Keratinocyte (primary cell): Measurements from ENCODE around the gene DCUN1D2. TPM values are rescaled to one million over a fixed set of nuclear protein-coding genes. Genes with fewer than 3 reads are reported as not detected.
"Not testable (repeated sequence)": the region's sequence is repeated elsewhere in the genome, so short reads cannot be mapped to it uniquely, and the experiment has no call there.

Experiments used
- DNase-seq: peaks from one replicate; pipeline ENCODE4 v3.0.0-alpha.2; 2011; ENCODE audit warnings: low read depth, missing footprints, low spot score
- FAIRE-seq: peaks from 2 replicates; lab custom pipeline; 2011; peaks lifted over from hg19 to GRCh38; lab: Jason Lieb, UNC
- H2AFZ ChIP-seq: 2 replicates; pipeline ENCODE4 v1.6.0; 2012; ENCODE audit warnings: low read length, control low read depth, inconsistent platforms; ENCODE audit not compliant: control insufficient read depth
- H3K27ac ChIP-seq: 2 replicates; pipeline ENCODE4 v1.5.1; 2011; ENCODE audit warnings: low read length; ENCODE audit not compliant: control insufficient read depth, insufficient read depth
- H3K27me3 ChIP-seq: 3 replicates; pipeline ENCODE4 v1.6.0; 2011; ENCODE audit warnings: low read length; ENCODE audit not compliant: control insufficient read depth, insufficient read depth; ENCODE audit errors: extremely low read depth
- H3K36me3 ChIP-seq, 2 experiments: 2 replicates in 1 of 2; 3 replicates in 1 of 2; pipeline ENCODE4 v1.5.1; 2011; ENCODE audit warnings: low read length in 2 of 2, mild to moderate bottlenecking in 1 of 2; ENCODE audit not compliant: control insufficient read depth in 2 of 2, insufficient read depth in 2 of 2; ENCODE audit errors: extremely low read depth in 1 of 2
- H3K4me1 ChIP-seq: 3 replicates; pipeline ENCODE4 v1.5.1; 2011; ENCODE audit warnings: low read length; ENCODE audit not compliant: control insufficient read depth, insufficient read depth; ENCODE audit errors: extremely low read depth
- H3K4me2 ChIP-seq: 3 replicates; pipeline ENCODE4 v1.6.0; 2011; ENCODE audit warnings: low read depth, low read length; ENCODE audit not compliant: control insufficient read depth, insufficient read depth; ENCODE audit errors: extremely low read depth
- H3K4me3 ChIP-seq, 3 experiments: fragments of 200-600 bp in 1 of 3; sonication (generic) in 1 of 3; 2 replicates in 2 of 3; 3 replicates in 1 of 3; pipeline ENCODE4 v1.5.1; 2011 to 2016; ENCODE audit warnings: low read length in 3 of 3, mild to moderate bottlenecking in 3 of 3, control low read depth in 2 of 3, inconsistent platforms in 1 of 3, low read depth in 1 of 3, mixed read lengths in 1 of 3, mixed run types in 1 of 3, moderate library complexity in 1 of 3; ENCODE audit not compliant: control insufficient read depth in 2 of 3, insufficient read depth in 2 of 3; ENCODE audit errors: extremely low read depth in 1 of 3
- H3K79me2 ChIP-seq: 2 replicates; pipeline ENCODE4 v1.6.0; 2012; ENCODE audit warnings: low read length; ENCODE audit not compliant: control insufficient read depth, insufficient read depth
- H3K9ac ChIP-seq: 3 replicates; pipeline ENCODE4 v1.6.0; 2011; ENCODE audit warnings: low read length; ENCODE audit not compliant: control insufficient read depth, insufficient read depth; ENCODE audit errors: extremely low read depth
- H3K9me1 ChIP-seq: 3 replicates; pipeline ENCODE4 v1.6.0; 2011; ENCODE audit warnings: low read length; ENCODE audit not compliant: control insufficient read depth, insufficient read depth; ENCODE audit errors: extremely low read depth
- H3K9me3 ChIP-seq: 2 replicates; pipeline ENCODE4 v1.5.1; 2012; ENCODE audit warnings: low read depth, low read length; ENCODE audit not compliant: control insufficient read depth
- H4K20me1 ChIP-seq: 3 replicates; pipeline ENCODE4 v1.6.0; 2011; ENCODE audit warnings: low read length; ENCODE audit not compliant: control insufficient read depth, insufficient read depth; ENCODE audit errors: extremely low read depth
- EZH2 ChIP-seq: IDR thresholded peaks from one replicate; pipeline ENCODE4 v1.6.1; 2012; ENCODE audit warnings: inconsistent platforms, mild to moderate bottlenecking, low read length, moderate library complexity
- dilution Hi-C: fragments of 300-500 bp; cut with MboI; formaldehyde crosslinking; loops from one replicate; pipeline ENCODE4 v1.7.0; 2020; ENCODE audit warnings: low sequenced_read_pairs; ENCODE audit not compliant: extremely low pct_ligation_motif_present
- polyA plus RNA-seq, 5 experiments: library from polyadenylated mRNA; depleted of rRNA in 3 of 5; stranded (reverse) in 3 of 5; stranded (forward) in 1 of 5; unstranded in 1 of 5; fragments of >200 nt; gene quantifications; 1 replicate in 1 of 5; 2 replicates in 3 of 5; 3 replicates in 1 of 5; pipeline versions ENCODE4 v1.2.1 to v1.2.3, GENCODE V29; 2011 to 2012; ENCODE audit warnings: missing spikeins in 2 of 5, low read depth in 1 of 5, low replicate concordance in 1 of 5
- TF ChIP-seq, protein P1 (sequence below), 3 experiments: IDR thresholded peaks in 1 of 3; conservative IDR thresholded peaks in 1 of 3; optimal IDR thresholded peaks in 1 of 3; 2 replicates in 2 of 3; 3 replicates in 1 of 3; pipeline versions ENCODE3 to v1.5.1; 2011; ENCODE audit warnings: low read length in 3 of 3, mild to moderate bottlenecking in 3 of 3, moderate library complexity in 2 of 3, control low read depth in 1 of 3, inconsistent platforms in 1 of 3; ENCODE audit not compliant: insufficient read depth in 2 of 3; ENCODE audit errors: extremely low read depth in 1 of 3

The DCUN1D2 gene
- polyA plus RNA-seq, 1 donor (not counting 4 experiments of a cell fraction or from before 2014, with no cell fraction given), result 9.1 TPM

DNA sequence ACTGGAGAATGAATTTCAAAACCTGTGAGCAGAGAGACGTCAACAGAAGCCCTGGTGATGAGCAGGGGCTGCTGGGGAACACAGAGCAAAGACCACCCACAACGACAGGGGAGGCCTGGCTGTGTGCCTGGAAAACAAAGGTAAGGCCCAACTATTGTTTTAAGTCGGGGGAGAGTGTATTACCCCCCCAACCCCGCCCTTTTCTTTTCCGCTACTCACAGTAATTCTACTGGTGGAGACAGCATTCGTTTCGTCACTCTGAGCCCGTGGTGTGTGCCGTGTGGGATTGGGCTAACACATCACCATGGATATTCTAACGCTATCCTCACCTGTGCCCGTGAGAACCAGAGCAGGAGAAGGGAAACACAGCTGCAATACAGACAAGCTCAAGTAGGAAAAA is 18.7 kb downstream of the DCUN1D2 start:
- DNase-seq (no peak), FAIRE-seq (no peak)
- Histone ChIP-seq H3K4me1 (no peaks in the 10 kb centered on the region), H3K36me3 (peaks cover 18 to 20% of the 10 kb centered on the region in 2 experiments), H2AFZ (no peak overlapping the region), H3K9me1 (no peaks in the 10 kb centered on the region), H3K79me2 (no peaks in the 10 kb centered on the region), H4K20me1 (no peaks in the 10 kb centered on the region), H3K27ac (no peak overlapping the region), H3K27me3 (no peaks in the 10 kb centered on the region), H3K9ac (no peak overlapping the region), H3K9me3 (no peaks in the 10 kb centered on the region), H3K4me2 (no peak overlapping the region), H3K4me3 (no peak overlapping the region)
- dilution Hi-C loops, result no loop called here
- TF ChIP-seq EZH2, result no peak
- TF ChIP-seq, protein P1, sequence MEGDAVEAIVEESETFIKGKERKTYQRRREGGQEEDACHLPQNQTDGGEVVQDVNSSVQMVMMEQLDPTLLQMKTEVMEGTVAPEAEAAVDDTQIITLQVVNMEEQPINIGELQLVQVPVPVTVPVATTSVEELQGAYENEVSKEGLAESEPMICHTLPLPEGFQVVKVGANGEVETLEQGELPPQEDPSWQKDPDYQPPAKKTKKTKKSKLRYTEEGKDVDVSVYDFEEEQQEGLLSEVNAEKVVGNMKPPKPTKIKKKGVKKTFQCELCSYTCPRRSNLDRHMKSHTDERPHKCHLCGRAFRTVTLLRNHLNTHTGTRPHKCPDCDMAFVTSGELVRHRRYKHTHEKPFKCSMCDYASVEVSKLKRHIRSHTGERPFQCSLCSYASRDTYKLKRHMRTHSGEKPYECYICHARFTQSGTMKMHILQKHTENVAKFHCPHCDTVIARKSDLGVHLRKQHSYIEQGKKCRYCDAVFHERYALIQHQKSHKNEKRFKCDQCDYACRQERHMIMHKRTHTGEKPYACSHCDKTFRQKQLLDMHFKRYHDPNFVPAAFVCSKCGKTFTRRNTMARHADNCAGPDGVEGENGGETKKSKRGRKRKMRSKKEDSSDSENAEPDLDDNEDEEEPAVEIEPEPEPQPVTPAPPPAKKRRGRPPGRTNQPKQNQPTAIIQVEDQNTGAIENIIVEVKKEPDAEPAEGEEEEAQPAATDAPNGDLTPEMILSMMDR (optimal IDR thresholded peaks at IDR 0.05 in 1 of 3, IDR thresholded peaks at IDR 0.05 in 1 of 3, conservative IDR thresholded peaks at IDR 0.05 in 1 of 3; ENCODE audit: extremely low read depth in 1 of 3, insufficient read depth in 2 of 3, low read length in 3 of 3), result no peak

DNA sequence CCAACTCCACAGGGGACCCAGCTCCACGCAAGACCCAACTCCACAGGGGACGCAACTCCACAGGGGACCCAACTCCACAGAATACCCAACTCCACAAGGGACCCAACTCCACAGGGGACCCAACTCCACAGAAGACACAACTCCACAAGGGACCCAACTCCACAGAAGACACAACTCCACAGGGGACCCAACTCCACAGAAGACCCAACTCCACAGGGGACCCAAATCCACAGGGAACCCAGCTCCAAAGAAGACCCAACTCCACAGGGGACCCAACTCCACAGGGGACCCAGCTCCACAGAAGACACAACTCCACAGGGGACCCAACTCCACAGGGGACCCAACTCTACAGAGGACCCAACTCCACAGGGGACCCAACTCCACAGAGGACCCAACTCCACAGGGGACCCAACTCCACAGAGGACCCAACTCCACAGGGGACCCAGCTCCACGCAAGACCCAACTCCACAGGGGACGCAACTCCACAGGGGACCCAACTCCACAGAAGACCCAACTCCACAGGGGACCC is 19.8 kb downstream of the DCUN1D2 start:
- H3K9ac ChIP-seq, H2AFZ ChIP-seq, H3K27me3 ChIP-seq, H3K9me1 ChIP-seq, H4K20me1 ChIP-seq, H3K79me2 ChIP-seq, dilution Hi-C loops, H3K4me1 ChIP-seq, H3K9me3 ChIP-seq, FAIRE-seq, H3K4me3 ChIP-seq, DNase-seq, H3K4me2 ChIP-seq, H3K27ac ChIP-seq: not testable (repeated sequence)
- peaks cover 15 to 18% of the 10 kb centered on the region in 2 experiments for H3K36me3 ChIP-seq

DNA sequence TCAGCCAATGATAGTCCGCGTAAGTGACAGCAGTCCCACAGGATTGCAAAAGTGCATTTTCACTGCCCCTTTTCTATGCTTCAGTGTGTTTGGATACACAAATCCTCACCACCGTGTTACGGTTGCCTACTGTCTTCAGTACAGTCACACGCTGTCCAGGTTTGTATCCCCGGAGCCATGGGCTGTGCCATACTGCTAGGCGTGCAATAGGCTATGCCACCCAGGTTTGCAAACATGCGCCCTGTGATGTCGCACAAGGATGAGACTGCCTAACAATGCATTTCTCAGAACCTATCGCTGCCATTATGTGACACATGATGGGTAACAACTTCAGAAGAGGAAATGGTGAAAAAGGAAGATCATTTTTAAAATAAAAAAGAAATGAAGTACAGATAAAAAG is 20.4 kb downstream of the DCUN1D2 start:
- dilution Hi-C loops, result no loop called here
- no peak overlapping the region for H3K4me2 ChIP-seq
- no peak for FAIRE-seq

More for the DNA sequence above, 20.4 kb downstream of the DCUN1D2 start:
- H4K20me1 ChIP-seq, result no peaks in the 10 kb centered on the region
- no peaks in the 10 kb centered on the region for H3K27me3 ChIP-seq
- H3K27ac ChIP-seq, result no peak overlapping the region
- no peaks in the 10 kb centered on the region for H3K9me1 ChIP-seq
- TF ChIP-seq, protein P1 (optimal IDR thresholded peaks at IDR 0.05 in 1 of 3, IDR thresholded peaks at IDR 0.05 in 1 of 3, conservative IDR thresholded peaks at IDR 0.05 in 1 of 3; ENCODE audit: extremely low read depth in 1 of 3, insufficient read depth in 2 of 3, low read length in 3 of 3), result no peak
- TF ChIP-seq EZH2, result no peak
- no peak overlapping the region for H3K9ac ChIP-seq
- H3K79me2 ChIP-seq, result no peaks in the 10 kb centered on the region
- no peaks in the 10 kb centered on the region for H3K4me1 ChIP-seq
- H2AFZ ChIP-seq, result no peak overlapping the region
- no peaks in the 10 kb centered on the region for H3K9me3 ChIP-seq
- no peak for DNase-seq
- H3K4me3 ChIP-seq, result no peak overlapping the region
- H3K36me3 ChIP-seq, result peaks cover 11 to 12% of the 10 kb centered on the region in 2 experiments
